AG20443 (cell line): ENCODE measurements around the gene CCDC57.
A peak's percentile ranks its signal among the peaks of the same experiment; 100 is the strongest.

Experiments used
- DNase-seq: peaks from one replicate; pipeline ENCODE4 v3.0.0; 2012; ENCODE audit warnings: low spot score, mixed read lengths

Gene CCDC57

GRCh38 chr17:82061047-82061925 is 151.4 kb downstream of the CCDC57 start:
- DNase-seq = no peak

GRCh38 chr17:82060614-82061013 is 152.0 kb downstream of the CCDC57 start:
- DNase-seq = no peak

- DNase-seq = no peak
These were observed 152.7 kb downstream of the CCDC57 start for GRCh38 chr17:82060001-82060380.

GRCh38 chr17:82059272-82060000 is 153.2 kb downstream of the CCDC57 start:
- no peak for DNase-seq

- no peak for DNase-seq
These were observed 153.8 kb downstream of the CCDC57 start for GRCh38 chr17:82058855-82059249.

- DNase-seq = no peak
These were observed 154.3 kb downstream of the CCDC57 start for GRCh38 chr17:82058230-82058854.

GRCh38 chr17:82056729-82057621 is 155.7 kb downstream of the CCDC57 start:
- DNase-seq = no peak

GRCh38 chr17:82055965-82056728 is 156.5 kb downstream of the CCDC57 start:
- no peak for DNase-seq

GRCh38 chr17:82055023-82055964 is 157.3 kb downstream of the CCDC57 start:
- no peak for DNase-seq

- no peak for DNase-seq
These were observed 158.2 kb downstream of the CCDC57 start for GRCh38 chr17:82054351-82055022.

GRCh38 chr17:82053556-82054263 is 158.9 kb downstream of the CCDC57 start:
- no peak for DNase-seq

GRCh38 chr17:82053130-82053529 is 159.5 kb downstream of the CCDC57 start:
- DNase-seq = no peak

GRCh38 chr17:82052638-82053059 is 160.0 kb downstream of the CCDC57 start:
- peak; percentile 30 for DNase-seq

- peak; percentile 92 for DNase-seq
These were observed 160.6 kb downstream of the CCDC57 start, which contains the start of the genes GPS1 and RFNG for GRCh38 chr17:82051776-82052637. TSS of gene GPS1 (plus strand) at chr17:82051898. CDS start at chr17:82051932, 34 bp downstream. TSS of gene RFNG (minus strand) at chr17:82051811. CDS start at chr17:82051766, 45 bp downstream.
